HG03432 (cell line): ENCODE measurements around the gene ARL14EPL.
A peak's percentile ranks its signal among the peaks of the same experiment; 100 is the strongest.
"Not testable (repeated sequence)": the region's sequence is repeated elsewhere in the genome, so short reads cannot be mapped to it uniquely, and the experiment has no call there.

Experiments used
- ATAC-seq: cut with Tn5 transposase; IDR thresholded peaks from one replicate; pipeline ENCODE4 v1.9.1; 2021; ENCODE audit warnings: mild to moderate bottlenecking, moderate library complexity; ENCODE audit not compliant: unreplicated experiment

ARL14EPL gene

DNA sequence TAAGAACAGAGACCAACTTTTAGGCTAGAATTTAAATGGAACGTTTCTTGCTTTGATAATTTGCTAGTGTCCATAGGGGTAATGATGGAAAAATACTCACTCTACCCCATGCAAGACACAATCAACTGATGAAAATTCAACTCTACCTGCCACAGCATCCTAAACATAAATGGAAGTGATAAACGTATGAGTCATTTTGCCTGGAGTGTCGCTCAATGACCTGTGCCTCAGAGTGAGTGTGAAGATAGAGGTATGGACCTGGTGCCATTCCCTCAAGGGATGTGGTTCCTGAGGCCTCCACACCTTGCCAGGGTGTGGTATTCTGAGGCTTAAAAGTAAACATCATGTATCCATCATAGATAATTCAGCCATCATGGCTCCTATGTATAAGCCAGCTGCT, 14.0 kb downstream of the ARL14EPL start:
- ATAC-seq: no peak

DNA sequence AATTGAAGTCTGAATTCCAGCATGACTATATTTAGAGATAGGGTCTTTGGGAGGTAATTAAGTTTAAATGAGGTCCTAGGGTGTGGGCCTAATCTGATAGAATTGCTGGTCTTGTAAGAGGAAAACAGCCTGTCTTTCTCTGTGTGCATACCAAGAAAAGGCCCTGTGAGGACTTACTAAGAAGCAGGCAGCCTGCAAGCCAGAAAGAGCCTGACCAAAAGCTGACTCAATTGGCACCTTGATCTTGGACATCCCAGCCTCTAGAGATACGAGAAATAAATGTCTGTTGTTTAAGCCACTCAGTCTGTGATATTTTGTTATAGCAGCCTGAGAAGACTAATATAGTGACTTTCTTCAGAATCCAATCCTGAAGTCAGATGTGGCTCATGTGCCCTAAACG, 14.6 kb downstream of the ARL14EPL start:
- no peak for ATAC-seq

DNA sequence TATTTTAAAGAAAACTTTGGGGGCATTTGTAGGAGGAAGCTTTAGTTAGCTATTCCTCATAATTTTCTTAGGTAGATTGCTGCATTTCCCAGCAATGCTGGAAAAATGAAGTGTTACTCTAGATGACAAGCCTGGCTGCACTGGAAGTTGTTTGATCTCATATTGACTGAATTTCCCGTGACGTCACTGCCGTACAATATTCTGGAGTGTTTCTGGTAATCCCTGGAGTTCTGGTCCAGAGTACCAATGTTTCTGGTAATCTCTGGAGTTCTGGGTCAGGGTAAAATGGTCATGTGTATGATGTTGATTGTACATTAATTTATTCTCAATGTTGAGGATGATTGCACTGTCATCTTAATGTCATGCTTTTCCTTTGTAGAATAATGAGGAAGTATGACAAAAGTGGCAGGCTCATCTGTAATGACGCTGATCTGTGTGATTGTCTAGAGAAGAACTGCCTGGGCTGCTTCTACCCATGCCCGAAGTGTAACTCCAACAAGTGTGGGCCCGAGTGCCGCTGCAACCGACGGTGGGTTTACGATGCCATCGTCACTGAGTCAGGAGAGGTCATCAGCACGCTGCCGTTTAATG, 26.2 kb downstream of the ARL14EPL start:
- no peak for ATAC-seq

DNA sequence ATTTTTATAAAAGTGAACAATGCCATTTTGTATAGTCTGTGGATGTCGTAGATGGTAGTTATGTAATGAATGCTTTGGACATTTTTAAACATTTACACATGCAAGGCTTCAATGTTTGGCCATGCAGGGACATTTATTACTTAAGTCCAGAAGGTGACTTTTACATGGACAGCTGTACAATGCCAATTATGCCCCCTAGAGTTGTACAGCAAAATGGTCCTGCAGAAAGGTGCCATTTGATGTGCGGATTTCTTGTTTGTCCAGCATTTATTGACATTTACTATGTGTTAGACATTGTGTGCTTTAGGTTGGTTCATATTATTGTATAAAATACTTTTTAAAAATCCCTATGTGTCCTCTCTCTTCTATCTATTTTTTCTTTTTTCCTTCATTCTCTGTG, 30.1 kb downstream of the ARL14EPL start:
- no peak for ATAC-seq

DNA sequence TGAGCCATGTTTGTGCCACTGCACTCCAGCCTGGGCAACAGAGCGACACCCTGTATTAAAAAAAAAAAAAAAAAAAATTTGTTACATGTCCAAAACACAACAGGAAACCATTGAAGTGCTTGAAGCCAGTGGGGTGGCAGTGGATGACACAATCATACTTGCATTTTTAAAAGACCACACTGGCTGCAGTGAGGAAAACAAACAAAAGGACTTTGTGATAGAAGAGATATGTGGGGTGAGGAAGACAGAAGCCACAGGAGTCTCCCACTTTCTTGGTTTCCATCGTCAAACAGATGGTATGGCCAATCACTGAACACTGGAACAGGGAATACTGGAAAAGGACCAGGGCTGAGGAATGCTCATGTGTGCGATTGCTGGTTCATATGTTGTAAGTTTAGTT, 31.7 kb downstream of the ARL14EPL start:
- ATAC-seq: no peak

DNA sequence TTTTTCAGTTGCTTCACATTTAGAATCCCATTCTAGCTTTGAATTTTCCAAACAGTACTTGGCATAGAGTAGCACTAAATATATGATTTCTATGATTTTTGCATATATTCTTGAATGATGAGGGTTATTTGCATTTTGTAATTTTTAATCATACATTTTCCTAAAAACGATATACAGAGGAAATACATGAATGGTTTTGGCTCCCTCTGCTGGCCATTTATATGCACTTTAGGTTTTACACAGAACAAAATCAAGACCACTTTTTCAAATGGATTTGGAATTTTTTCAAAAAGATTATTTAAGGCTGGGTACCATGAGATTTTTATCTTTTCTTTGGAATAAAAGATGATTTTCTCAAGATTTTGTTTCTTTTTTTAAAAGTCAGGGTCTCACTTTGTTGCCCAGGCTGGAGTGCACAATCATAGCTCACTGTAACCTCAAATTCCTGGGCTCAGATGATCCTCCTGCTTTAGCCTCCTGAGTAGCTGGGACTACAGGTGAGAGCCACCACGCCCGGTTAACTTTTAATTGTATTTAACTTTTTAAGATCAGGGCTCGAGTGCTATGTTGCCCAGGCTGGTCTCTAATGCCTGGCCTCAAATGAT, 35.9 kb downstream of the ARL14EPL start:
- peak; percentile 60 for ATAC-seq

DNA sequence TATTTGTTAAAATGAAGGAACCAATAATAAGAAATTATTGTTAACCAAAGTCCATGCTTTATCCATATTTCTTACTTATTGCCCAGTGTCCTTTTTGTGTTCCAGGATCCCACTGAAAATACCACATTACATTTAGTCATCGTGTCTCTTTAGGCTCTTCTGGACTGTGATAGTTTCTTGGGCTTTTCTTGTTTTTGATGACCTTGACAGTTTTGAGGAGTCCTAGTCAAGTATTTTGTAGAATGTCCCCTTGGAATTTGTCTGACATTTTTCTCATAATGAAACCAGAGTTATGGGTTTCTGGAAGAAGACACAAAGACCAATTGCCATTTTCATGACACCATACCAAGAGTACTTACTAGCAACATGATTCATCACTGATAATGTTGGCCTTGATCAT, 38.9 kb downstream of the ARL14EPL start:
- ATAC-seq: no peak

DNA sequence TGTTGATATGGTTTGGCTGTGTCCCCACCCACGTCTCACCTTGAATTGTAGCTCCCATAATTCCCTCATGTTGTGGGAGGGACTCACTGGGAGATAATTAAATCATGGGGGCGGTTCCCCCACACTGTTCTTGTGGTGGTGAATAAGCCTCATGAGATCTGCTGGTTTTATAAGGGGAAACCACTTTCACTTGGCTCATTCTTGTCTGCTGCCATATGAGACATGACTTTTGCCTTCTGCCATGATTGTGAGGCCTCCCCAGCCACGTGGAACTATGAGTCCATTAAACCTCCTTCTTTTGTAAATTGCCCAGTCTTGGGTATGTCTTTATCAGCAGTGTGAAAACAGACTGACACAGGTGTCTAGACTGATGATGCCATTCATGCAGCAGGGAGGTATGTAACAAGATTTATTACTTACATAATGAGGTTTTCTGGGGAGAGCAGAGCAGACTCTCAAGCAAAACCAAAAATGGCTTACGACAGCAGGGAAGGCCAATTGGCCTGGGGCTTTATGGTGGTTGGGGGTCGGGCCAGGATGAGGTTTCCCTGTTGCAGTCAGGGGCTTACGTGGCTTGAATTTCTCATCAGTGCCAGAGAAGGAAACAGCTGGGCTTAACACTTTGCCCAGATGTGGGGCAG, 43.0 kb downstream of the ARL14EPL start:
- no peak for ATAC-seq

DNA sequence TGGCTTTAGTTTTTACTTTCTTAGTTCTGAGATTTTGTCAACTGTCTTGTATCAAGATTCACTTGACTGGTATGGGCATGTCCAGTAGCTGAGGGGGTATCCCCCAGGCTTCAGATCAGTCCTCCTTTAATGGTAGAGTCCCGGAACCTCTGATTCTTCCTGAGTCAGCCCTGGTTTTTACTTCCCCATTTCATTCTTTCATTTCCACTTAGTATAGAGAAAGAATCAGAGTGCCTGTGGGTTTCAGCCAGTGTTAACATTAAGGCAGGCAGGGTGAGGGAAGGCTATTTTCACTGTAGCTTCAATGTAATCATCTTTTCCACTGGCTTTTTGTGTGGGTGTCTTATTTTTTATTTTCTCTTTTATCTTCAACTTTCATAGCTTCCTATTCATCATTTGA, 44.2 kb downstream of the ARL14EPL start:
- ATAC-seq: peak; percentile 99

DNA sequence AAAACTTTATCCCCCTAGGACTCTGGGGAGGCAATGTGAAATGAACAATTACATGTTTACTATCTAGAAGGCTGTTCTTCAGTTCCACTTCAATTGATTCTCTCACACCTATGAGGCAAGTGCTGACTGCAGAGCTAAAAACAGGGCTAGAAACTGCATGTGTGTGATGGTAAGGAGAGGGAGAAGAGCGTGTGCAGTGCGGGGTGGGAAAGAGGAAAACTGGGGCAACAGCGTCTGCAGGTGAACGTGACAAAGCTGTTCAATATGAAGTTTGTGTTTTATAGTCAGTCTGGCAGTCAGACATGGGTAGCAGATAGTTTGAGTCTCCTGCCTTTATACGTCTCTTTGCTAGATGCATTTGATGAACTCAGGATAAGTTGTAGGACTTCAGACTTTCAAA, 45.9 kb downstream of the ARL14EPL start:
- ATAC-seq: no peak

DNA sequence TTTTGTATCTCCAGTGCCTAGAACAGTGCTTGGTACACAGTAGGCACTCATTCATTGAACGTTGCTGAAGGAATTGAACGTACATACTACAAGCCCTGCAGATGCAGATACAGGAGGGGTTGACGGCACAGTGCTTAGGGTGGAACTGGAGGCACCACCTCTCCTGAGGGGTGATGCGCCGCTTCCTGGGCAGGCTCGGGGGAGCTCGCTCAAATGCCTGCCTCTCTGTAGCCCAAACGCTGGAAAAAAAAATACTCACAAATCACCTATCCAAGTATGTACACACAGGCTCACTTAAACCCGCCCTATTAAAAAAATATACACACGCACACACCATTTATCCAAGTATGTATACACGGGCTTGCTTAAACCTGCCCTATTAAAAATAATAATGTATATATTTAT, 52.0 kb downstream of the ARL14EPL start:
- ATAC-seq: peak; percentile 48

DNA sequence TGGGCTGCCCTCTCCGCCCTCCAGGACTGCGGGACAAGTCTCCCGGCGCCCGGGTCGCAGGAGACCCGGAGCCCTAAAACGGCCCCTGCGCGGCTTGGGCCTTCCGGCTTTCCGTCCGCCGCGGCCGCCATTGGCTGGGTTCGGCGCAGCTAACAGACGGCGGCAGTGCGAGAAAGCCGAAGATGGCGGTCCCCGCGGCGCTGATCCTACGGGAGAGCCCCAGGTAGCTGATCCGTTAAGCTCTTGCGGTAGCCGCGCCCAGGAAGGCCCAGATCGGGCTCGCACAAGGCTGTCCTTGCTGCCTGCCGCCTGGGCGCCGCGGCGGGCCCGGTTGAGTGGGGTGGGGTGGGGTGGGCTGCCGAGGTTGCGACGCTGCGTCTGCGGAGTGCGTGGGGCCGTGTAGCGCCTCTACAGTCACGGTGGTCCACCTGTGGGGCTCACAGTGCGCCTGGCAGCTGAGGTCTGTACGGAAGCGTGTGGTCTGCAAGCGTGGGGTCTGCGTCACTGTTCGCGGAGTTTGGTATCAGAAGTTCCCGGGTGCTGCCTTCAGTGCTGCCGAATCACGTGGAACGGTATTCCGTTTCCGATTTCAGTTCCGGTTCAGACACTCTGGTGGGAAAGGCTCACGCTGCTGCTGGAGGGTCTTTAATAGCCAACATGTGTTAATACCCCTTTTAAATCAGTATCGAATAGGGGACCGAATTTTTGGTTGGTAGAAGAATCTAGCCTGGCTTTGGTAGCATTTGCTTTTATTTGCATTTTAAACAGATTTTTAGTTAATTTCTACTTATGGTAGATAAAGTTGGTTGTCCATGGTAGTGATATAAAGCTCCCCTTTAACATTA, 52.8 kb downstream of the ARL14EPL start, which contains the start of gene COMMD10:
Gene COMMD10, plus strand, starts transcription at position 155 of the 845 bp plus-strand sequence.
- peak; percentile 91 for ATAC-seq

DNA sequence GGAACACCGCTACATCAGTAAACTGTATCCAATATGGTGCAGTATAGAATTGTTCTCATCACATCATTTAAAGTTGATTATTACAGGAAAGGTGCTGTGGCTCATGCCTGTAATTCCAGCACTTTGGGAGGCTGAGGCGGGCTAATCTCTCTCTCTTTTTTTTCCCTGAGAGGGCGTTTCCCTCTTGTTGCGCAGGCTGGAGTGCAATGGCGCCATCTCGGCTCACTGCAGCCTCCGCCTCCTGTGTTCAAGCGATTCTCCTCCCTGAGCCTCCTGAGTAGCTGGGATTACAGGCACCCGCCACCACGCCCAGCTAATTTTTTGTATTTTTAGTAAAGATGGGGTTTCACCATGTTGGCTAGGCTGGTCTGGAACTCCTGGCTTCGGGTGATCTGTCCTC, 54.0 kb downstream of the ARL14EPL start:
- not testable (repeated sequence) for ATAC-seq

DNA sequence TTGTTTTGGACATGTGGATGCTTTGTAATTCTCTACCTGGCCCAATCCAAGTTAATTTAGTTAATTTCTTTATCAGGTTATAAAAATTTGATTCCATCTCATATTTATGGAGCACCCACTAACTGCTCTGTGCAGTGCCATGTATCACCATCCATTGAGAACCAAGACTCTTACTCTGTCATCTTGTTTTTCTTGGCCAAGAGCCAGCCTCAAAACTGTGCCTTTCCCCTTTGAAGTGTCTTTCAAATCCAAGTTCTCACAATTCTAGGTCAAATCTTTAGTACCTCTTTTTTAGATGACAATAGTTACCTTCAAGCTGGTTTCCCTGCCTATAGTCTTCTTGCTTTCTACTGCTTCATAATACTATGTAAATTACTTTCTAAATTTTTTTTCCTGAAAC, 55.8 kb downstream of the ARL14EPL start:
- ATAC-seq: no peak

DNA sequence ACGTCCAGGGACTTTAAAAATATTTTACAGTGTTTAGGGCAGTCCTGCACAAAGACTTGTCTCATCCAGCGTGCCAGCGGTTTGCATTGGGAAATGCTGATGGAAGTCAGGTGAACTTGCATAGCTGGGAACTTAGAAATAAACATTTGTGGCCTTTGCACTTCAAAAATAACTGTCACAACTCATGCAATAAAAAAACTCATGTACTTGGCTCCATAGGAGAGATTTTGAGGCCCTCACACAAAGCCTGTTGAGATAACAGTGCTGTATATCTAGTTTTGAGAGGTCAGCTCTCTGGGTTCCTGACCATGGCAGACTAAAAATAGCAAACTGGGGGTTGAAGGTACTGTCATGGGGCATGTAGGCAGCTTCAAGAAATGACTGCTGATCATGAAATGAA, 58.0 kb downstream of the ARL14EPL start:
- no peak for ATAC-seq

DNA sequence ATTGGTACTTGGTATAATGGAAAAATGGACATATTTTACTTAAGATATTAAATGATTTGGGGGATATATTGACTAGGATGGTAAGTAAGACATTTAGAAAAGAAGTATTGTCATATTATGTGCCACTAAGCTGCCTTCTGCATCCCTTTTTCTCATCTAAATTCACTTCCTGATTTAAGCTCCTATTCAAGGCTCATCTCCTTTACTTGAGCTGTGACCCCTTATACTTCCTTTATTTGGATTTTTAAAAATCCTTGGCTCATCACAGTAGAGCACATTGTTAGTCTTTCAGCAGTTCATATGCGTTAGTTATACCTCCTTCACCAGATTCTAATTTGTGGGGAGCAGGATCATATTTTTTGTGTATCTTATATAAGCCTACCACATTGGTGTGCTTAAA, 59.1 kb downstream of the ARL14EPL start:
- ATAC-seq: no peak

DNA sequence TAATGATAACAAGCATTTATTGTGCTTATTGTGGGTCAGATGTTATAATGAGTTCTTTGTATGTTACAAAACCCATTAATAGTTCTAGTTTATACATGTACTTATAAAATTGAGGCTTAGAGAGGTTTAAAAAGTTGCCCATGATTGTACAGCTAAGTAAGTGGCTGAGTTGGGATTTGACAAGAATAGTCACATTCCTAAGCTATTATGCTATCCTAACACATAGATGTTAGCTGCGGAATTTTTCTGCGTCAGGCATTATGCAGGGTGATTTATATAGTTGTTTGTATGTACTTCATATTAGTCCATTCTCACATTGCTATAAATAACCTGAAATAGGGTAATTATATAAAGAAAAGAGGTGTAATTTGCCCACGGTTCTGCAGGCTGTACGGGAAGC, 65.0 kb downstream of the ARL14EPL start:
- no peak for ATAC-seq

DNA sequence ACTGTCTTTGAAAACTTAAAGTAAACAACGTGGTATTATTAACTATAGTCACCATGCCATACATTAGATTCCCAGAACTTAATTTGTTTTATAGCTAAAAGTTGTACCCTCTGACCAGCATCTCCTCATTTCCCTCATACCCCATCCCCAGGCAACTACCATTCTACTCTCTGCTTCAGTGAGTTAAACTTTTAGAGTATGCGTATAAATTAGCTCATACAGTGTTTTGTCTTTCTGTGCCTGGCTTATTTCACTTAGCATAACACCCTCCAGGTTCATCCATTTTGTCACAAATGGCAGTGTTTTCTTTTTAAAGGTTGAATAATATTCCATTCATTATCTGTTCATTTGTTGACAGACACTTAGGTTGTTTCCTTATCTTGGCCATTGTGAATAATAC, 66.7 kb downstream of the ARL14EPL start:
- no peak for ATAC-seq

DNA sequence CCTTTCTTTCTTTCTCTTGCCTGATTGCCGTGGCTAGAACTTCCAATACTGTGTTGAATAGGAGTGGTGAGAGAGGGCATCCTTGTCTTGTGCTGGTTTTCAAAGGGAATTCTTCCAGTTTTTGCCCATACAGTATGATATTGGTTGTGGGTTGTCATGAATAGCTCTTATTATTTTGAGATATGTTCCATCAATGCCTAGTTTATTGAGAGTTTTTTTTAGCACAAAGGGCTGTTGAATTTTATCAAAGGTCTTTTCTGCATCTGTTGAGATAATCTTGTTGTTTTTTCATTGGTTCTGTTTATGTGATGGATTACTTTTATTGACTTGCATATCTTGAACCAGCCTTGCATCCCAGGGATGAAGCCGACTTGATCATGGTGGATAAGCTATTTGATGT, 72.7 kb downstream of the ARL14EPL start:
- ATAC-seq: not testable (repeated sequence)
